Skeletal muscle cell (primary cell): ENCODE results near the gene HIRIP3.
A peak's percentile ranks its signal among the peaks of the same experiment; 100 is the strongest.
"Not testable (repeated sequence)": the region's sequence is repeated elsewhere in the genome, so short reads cannot be mapped to it uniquely, and the experiment has no call there.

Source experiments
- DNase-seq: peaks from one replicate; pipeline ENCODE4 v3.0.0-alpha.2; 2010; ENCODE audit warnings: low read depth
- H3K4me3 ChIP-seq: 2 replicates; pipeline ENCODE4 v1.5.1; 2011; ENCODE audit warnings: low read depth, mild to moderate bottlenecking, control low read depth, low read length, moderate library complexity

The HIRIP3 gene

DNA sequence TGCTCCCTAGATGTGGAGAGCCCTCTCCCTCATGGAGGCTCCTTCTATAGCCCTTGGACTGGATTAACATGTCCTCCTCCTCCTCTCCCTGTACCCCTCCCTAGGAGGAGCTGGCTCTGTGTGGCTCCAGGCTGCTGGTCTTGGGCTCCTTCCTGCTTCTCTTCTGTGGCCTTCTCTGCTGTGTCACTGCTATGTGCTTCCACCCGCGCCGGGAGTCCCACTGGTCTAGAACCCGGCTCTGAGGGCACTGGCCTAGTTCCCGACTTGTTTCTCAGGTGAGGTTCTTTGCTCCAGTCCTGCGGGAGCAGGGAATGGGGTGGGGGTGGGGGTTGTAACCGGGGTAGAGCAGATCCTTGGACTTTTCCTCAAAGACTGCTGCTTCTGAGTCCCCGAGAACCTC, 24.1 kb downstream of the HIRIP3 start:
- H3K4me3 ChIP-seq: no peak overlapping the region
- no peak for DNase-seq

DNA sequence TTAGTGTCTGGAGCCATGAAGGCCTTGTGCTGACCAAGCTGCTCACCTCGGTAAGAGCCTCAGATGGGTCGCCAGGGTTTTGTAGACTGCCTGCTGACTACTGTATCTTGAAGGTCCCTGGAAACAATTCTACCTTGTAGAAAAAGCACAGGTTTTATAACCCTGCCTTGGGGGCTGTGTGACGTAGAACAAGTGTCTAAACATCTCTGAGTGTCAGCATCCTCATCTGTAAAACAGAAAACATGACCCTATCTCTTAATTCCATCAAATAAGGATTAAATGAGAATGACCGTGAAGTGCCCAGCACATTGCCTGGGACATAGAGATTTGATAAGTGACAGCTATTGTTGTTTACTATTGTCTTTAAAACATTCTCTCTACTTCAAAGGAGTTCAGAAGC, 27.2 kb downstream of the HIRIP3 start:
- DNase-seq: no peak

DNA sequence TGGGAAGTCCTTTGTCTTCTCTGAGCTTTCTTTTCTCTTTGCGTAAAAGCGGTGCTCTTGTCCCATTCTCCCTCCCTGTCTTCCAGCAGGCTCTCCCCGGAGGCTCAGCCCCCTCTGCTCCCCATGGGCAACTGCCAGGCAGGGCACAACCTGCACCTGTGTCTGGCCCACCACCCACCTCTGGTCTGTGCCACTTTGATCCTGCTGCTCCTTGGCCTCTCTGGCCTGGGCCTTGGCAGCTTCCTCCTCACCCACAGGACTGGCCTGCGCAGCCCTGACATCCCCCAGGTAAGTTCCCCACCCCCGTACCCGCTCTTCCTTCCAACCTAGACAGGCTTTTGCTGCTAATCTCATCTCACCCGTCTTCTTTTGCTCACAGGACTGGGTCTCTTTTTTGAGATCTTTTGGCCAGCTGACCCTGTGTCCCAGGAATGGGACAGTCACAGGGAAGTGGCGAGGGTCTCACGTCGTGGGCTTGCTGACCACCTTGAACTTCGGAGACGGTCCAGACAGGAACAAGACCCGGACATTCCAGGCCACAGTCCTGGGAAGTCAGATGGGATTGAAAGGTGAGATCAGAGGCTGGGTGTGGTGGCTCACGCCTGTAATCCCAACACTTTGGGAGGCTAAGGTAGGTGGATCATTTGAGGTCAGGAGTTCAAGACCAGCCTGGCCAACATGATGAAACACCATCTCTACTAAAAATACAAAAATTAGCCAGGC, 32.2 kb downstream of the HIRIP3 start:
- H3K4me3 ChIP-seq: peak overlapping the region; percentile 74
- DNase-seq: no peak

More for the DNA sequence above, 27.2 kb downstream of the HIRIP3 start:
- no peak overlapping the region for H3K4me3 ChIP-seq

DNA sequence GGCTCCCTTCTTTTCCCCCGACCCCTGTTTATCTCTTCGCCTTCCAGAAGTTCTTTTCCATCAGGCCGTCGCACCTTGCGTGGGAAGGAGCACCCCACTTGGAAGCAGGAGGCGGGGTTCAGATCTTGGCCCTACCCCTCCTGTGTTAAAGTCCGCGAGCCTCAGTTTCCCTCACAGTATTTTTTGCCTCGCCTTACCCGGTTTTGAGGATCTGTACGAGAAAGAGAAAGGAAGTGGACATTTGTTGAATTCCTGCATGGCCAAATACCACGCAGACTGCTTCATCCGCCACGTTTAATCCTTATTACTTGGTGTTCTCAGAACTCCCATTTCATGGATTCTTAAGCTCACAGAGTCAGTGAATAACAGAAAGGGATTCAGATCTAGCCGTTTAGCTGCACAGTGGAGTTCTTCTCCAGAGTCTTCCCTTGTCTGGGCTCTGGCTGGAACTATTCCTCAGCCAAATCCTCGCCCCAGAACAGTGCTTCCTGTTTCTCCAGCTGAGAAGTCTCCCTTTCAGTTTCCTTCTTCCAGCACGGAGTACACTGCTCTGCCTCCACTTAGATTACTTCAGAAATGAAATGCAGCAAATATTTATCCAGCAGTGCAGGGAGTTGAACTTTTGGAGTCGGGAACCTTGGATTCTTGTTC, 32.9 kb downstream of the HIRIP3 start:
- DNase-seq: no peak
- H3K4me3 ChIP-seq: peak overlapping the region; percentile 74

DNA sequence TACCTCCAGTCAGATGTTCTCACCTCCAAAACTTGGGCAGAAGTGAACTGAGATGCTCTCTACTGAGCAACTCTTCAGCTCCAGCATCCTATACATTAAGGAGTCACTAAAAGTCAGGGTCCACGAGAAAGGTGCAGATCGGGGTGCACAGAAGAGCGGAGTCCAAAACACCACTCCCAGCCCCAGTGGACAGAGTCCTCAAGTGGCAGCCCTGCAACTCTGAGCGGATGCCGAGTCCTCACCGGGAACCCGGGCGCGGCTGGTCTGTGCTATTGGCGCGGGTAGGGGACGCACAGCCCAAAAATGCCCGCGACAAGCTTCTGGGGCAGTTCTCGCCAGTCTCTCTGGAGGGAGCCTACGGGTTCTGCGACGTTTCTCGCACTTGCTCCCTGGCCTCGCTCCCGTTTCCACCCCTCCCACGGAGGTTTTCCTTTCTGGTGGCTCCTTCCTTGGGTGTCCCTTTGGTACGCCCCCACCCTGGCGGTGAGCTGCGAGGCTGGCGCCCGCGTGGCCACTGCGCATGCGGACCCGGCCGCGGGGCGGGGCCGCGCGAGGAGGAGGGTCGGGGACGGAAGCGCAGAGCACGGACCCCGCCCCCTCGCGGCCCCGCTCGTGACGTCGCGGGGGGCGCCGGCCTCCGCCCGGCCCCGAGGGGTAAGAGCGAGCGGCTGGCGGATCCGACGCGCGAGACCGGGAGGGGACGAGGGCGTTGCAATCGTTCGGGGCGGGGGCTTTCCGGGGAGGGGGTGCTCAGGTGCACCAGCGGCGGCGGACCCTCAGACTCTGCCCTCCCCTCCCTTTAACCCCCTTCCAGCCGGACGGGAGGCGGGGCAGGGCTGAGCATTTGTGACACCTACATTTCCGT, 33.7 kb downstream of the HIRIP3 start, which contains the start of gene TMEM219:
Gene TMEM219, plus strand, starts transcription at position 601 of the 865 bp plus-strand sequence. CDS start 1,065 bp downstream, outside the sequence.
- H3K4me3 ChIP-seq: peak within 1 kb of the TSS; percentile 74
- peak; percentile 31 for DNase-seq

DNA sequence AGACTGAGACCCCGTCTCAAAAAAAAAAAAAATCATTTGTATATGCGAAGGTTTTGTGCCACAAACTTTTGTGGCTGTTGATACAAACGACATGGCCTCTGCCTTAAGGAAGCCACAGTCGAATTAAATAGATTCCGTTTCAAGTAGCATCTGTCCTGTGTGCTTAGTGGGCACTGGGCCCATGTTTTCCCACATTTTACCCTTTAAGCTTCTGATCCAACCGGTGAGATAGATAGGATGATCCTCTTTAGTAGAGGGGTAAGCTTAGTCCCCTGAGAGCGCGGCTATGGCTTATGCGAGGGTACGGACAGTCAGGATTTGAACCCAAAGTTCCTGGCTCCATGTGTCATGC, 34.3 kb downstream of the HIRIP3 start:
- DNase-seq: no peak
- H3K4me3 ChIP-seq: peak overlapping the region; percentile 74

DNA sequence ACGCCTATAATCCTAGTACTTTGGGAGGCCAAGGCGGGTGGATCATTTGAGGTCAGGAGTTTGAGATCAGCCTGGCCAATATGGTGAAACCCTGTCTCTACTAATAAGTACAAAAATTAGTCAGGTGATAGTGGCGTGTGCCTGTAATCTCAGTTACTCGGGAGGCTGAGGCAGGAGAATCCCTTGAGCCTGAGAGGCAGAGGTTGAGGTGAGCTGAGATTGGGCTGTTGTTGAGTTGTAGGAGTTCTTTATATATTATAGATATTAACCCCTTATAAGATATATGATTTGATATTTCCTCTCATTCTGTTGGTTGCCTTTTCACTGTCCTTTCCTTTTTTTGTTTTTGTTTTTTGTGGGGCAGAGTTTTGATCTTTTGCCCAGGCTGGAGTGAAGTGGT, 35.6 kb downstream of the HIRIP3 start:
- not testable (repeated sequence) for H3K4me3 ChIP-seq, DNase-seq

DNA sequence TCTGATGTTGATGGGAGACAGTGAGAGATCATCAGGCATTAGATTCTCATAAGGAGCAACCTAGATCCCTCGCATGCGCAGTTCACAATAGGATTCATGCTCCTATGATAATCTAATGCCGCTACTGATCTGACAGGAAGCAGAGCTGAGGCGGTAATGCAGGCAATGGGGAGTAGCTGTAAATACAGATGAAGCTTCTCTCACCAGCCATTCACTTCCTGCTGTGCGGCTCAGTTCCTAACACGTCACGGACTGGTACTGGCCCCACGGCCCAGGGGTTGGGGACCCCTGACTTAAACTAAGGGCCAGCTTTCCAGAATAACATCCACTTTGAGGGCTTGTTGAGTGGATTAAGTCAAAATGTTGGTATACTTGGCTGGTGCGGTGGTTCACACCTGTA, 36.1 kb downstream of the HIRIP3 start:
- no peak overlapping the region for H3K4me3 ChIP-seq
- no peak for DNase-seq

DNA sequence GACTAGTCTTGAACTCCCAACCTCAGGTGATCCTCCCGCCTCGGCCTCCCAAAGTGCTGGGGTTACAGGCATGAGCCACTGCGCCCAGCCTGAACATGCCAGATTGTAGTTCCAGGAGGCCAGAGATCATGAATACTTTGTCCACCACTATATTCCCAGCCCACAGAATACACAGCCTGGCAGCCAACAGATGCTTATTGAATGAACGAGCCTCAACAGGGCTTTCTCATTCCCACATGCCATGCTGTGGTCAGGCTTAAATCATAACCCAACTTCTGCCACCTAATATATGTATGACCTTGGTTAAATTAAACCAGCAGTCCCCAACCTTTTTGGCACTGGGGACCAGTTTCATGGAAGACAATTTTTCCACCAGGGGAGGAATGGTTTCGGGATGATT, 36.7 kb downstream of the HIRIP3 start:
- no peak for DNase-seq

DNA sequence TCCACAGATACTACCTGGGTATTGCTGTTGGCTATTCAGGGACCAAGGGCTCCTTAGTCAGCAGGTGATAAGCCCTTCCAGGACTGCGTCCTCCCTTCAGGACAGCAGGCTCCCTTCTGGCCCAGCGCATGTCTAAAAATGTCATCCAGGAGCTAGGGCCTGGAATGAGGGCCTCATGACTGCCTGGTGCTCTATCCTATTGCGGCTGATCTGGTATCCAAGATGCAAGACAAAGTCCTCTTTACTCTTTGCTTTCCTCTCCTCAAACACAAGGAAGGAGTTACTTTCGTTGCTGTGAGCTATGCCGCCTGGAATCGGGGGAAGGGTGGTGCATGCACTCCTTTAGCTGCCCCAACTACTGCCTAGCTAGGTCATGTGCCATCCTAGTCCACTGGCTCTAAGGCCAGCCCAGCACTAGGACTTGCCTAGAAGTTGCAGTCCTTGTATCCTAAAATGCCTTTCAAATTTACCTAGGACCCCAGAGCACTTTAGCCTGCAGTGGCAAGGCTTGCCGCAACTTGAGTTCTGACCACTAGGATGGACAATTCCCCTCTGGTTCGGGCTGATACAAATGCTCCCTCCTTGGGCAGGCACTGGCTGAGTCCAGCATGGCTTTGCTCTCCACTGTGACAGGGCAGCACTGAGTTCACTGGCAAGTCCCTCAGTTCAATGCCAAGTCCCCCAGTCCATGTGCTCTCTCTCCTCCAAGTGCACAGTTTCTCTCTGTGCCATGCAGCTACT, 43.6 kb downstream of the HIRIP3 start:
- H3K4me3 ChIP-seq: no peak overlapping the region
- DNase-seq: no peak

More for the DNA sequence above, 36.7 kb downstream of the HIRIP3 start:
- H3K4me3 ChIP-seq: no peak overlapping the region

DNA sequence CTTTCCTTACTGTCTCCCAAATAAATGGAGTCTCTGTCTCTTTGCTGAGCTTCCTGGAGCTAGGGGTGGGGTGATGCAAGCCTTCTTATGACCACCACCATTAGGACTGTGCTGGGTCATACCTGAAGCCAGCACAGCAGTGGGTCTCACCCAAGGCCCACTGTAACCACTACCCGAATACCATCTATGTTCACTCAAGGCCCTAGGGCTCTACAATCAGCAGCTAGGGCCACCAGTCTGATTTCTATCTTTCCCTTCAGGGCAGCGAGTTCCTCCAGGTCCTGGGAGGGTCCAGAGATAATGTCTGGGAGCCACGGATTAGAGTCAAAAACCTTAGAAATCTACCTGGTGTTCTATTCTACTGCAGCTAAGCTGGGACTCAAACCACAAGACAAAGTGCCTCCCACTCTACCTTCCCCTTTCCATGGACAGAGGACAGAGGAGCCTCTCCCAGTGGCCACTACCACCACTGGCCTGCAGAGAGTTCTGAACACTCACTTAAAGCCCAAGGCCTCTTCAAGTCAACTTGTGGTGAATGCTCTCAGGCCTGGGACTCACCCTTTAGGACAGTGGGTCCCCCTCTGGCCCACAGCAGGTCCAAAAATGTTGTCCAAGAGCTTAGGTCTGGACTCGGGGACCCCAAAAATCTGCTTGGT, 44.5 kb downstream of the HIRIP3 start:
- DNase-seq: no peak
- H3K4me3 ChIP-seq: no peak overlapping the region

DNA sequence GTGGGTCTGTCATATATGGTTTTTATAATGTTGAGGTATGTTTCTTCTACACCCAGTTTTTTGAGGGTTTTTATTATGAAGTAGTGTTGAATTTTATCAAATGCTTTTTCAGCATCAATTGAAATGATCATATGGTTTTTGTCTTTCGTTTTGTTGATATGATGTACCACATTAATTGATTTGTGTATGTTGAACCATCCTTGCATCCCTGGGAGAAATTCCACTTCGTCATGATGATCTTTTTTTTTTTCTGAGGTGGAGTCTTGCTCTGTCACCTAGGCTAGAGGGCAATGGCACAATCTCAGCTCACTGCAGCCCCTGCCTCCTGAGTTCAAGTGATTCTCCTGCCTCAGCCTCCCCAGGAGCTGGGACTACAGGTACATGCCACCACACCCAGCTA, 47.5 kb downstream of the HIRIP3 start:
- no peak for DNase-seq
- no peak overlapping the region for H3K4me3 ChIP-seq

DNA sequence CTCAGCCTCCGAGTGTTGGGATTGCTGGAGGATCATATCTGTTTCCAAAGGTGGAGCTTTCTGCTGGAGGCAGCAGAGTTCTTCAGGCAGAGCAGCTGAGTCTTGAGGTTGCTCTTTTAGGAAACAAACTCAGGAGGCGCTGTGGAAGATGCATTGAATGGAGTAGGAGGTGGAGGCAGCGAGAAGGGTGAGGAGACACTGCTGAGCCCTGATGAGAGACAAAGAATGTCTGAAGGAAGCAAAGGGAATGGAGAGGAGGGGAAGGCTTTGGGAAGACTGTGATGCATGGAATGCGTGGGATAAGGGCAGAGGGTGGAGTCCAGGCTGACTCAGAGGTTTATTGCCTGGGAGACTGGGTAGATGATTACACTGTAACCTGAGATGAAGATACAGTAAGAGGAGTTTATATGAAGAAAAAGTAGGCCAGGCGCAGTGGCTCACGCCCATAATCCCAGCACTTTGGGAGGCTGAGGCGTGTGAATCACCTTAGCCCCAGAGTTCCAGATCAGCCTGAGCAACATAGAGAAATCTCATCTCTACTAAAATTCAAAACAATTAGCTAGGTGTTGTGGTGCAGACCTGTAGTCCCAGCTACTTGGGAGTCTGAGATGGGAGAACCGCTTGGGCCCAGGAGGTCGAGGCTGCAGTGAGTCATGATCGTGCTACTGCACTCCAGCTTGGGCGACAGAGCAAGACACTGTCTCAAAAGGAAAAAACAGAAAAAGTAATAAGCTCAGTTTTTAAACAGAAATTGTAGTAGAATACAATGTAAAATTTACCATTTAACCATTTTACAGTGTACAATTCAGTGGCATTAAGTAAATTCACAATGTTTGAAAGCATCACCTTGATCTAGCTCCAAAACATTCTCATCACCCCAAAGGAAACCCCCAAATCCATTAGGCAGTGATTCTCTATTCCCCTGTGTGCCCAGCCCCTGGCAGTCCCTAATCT, 51.3 kb downstream of the HIRIP3 start:
- H3K4me3 ChIP-seq: no peak overlapping the region
- peak; percentile 93 for DNase-seq
